Measurements from ENCODE around the gene SCFD1.
"Not testable (repeated sequence)": the region's sequence is repeated elsewhere in the genome, so short reads cannot be mapped to it uniquely, and the experiment has no call there.

Gene SCFD1

DNA sequence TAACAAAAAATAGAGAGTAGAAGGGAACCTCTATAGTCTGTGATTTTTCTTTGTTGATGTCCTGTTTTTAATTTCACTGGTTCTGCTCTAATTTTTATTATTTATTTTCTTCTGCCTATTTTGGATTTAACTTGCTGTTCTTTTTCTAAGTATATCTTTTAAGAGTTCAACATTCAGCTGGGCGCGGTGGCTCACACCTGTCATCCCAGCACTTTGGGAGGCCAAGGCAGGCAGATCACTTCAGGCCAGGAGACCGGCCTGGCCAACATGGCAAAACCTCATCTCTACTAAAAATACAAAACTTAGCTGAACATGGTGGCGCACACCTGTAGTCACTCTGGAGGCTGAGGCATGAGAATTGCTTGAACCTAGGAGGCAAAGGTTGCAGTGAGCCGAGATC is 58.7 kb downstream of the SCFD1 start:
- DNase-seq, result not testable (repeated sequence)

DNA sequence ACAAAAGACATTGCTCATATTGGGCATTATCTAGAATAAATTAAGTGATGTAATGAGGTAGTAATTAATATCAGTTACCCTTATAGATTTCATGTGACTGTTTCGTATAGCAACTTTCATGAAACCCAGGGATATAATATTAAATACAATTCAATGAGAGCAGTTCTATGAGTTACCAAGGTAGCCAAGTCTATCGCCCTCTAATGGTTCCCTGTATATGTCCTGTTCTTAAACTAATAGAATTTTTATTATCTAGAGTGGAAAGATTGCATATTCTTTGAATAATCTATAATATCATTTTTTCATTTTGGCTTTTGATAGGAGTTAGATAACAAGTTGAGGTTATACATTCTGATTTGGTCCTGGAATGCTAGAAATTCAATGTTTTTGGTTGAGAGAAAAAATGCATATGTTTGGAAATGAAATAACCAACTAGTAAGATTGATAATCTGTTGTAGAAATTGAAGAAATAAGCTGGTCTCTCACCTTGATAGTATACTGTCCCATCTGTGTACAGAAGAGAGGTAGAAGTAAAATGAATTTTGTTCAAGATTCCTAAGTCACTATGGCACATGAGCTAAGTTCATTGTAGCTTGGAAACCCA is 59.7 kb downstream of the SCFD1 start:
- no peak for DNase-seq

DNA sequence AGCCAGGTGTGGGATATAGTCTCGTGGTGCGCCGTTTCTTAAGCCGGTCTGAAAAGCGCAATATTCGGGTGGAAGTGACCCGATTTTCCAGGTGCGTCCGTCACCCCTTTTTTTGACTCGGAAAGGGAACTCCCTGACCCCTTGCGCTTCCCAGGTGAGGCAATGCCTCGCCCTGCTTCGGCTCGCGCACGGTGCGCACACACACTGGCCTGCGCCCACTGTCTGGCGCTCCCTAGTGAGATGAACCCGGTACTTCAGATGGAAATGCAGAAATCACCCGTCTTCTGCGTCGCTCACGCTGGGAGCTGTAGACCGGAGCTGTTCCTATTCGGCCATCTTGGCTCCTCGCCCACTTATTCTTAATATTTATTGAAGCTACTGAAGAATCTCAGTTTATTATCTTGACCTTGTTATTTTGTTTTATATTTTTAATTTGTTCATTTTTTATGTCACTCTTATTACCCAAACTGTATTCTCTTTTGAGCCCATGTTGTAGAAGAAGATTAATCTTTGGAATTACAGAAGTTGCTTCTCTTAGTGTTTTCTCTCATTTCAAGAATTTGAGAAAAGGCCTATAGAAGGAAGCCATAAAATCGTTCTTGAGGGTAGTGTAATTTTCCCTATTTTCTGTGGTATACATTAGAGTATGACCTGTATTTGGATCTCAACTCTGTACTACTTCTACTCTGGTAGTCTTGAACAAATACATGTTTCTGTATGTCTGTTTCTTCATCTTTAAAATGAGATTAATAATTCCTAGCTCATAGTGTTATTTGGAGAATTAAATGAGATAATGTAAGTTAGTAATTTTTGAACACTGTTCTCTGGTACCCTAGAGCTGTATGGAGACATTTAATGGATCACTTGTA is 68.6 kb downstream of the SCFD1 start:
- not testable (repeated sequence) for DNase-seq

DNA sequence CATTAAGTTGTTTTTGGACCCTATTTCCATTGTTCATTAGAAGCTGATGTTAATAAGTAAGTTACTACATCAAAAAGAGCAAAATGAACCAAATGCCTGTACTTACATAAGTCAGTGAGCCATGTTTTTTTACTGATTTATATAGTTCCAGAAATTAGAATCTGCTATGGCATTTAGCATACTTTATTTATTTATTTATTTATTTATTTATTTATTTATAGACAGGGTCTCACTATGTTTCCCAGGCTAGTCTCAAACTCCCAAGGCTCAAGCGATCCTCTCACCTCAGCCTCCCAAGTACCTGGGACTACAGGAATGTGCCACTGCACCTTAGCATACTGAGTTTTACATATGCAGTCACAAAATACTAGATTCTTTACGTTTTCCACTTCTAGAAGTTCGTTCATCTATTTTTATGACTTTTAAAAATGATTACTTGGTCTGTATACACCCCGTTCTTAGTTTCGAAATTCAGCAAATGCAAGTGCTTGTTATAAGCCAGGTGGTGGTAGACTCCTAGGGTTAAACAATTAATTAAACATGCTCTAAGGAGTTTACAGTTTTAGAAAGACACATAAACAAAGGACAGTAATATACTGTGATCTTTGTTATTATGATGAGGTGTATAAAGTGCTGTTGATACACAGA is 69.8 kb downstream of the SCFD1 start:
- no peak for DNase-seq

DNA sequence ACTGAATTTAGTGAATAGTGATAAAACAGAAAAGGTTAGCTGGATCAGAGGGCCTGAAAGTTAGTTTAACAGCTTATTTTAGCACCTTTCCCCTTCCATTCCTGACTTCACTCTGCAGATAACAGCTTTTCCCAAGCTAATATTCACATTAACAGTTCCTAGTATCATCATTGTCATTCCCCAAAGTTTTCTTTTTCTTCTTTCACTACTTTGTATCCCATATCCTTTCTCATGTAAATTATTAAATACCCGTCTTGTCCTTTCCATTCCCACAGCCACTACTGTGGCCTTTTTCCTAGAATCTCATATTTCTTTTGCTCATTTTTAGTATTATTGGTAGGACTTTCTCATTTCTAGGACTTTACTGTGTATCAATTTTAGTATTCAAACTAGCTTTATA is 70.5 kb downstream of the SCFD1 start:
- DNase-seq, result no peak

DNA sequence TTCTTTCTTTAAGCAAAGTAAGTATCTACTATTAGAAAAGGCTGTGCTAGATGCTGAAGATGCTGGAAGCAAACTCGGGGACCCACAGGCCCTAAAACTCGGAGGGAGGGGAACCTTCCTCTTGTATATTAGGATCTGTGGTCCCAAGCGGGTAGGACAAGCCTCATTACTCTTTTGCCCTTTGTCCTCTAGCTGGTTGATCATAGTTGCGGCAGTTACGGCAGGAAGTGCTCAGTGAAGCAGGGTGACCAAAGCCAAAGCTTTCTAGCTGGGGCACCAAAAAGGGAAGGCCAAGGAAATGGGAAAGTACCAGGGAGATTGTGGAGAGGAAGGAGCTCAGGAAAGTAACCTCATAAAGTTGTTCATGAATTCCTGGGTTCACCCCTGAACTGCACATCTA is 76.3 kb downstream of the SCFD1 start:
- no peak for DNase-seq

DNA sequence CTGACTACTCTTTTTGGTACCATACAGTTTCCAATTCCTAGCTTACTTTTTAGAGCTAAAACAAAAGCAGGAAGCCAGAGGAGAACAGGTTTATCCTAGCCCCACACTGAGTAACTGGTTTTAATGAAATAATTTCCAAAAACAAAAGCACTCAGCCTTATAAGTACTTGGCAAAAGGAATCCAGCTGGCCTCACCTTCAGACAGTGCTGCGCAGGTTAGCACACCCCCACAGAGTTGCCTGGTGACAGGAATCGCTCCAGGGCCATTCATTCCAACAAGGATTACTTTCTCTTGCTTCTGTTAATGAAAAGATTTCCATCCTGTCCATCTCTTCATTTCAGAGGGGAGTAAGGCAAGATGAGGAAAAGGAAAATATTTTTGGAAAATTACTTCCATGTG is 84.6 kb downstream of the SCFD1 start:
- no peak for DNase-seq

DNA sequence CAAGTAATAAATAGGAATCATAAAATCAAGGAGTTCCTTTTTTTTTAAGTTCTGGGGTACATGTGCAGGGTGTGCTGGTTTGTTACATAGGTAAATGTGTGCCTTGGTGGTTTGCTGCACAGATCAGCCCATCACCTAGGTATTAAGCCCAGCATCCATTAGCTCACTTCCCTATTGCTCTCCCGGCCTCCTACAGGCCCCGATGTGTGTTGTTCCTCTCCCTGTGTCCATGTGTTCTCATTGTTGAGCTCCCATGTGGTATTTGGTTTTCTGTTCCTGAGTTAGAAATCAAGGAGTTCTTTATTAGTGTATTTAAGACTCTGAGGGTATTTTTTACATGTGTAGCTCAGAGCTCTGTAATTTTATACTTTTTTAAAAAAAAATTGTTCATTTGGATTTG is 86.0 kb downstream of the SCFD1 start:
- no peak for DNase-seq

DNA sequence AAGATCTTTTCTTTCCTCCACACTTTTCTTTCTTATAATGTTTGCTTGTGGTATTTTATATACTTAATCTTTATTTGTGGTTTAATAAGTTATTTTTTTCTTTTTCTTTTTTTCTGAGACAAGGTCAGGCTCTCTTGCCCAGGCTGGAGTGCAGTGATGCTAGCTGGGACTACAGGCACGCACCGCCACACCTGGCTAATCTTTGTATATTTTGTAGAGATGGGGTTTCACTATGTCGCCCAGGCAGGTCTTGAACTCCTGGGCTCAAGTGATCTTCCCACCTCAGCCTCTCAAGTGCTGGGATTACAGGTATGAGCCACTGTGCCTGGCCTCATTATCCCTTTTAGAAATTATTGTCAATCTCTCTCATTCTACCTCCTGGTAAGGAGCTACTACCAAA is 87.1 kb downstream of the SCFD1 start:
- DNase-seq, result no peak

DNA sequence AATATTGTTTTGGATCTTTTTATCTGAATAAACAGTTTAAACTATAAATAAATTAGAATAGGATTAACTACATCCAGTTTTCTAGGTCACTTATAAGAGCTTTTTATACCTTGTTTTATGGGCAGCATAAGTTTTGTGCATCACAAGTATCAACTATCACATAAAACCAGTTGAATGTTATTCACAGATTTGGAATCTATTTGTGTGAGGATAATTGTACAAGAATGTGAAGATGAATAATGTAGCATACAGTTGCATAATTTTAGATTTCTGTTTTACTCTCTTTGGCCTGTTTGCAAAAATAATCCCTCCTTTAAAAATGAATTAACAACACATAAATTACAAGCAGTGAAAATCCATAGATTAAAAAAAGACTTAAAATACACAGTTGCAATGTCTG is 88.8 kb downstream of the SCFD1 start:
- DNase-seq, result no peak

DNA sequence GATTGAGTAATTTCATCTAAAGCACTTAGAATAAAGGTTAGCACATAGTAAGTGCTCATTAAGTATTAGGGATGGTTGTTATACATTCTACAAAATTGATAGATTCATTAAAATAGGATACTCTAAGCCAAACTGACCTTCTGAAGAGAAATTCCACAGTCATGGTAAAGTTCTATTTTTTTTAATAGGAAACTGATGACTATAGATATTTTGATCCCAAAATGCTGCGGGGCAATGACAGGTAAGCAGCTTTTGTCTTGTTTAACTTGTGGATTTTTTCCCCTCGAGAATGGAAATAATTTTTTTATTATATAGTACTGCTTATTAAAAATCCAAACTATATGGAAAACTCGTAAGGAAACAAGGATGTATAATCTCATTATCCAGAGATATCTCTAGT is 97.0 kb downstream of the SCFD1 start:
- DNase-seq, result no peak

DNA sequence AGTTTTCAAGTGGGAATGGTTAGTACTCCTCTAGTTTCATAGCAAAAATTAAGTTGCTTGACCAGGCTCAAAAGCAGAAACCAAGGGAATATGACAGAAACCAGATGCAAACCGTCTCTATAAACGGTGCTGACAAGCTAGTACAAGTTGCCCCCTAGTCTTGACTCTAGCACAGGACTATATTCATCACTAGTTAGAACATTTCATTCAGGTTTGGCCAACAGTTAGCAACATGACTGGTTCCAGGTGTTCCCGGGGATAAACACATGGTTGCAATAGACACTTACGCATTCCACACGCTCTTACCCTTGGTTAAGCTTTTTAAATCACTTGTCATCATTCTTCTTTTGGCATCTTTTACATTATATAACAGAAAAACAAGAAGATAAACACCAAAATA is 103.6 kb downstream of the SCFD1 start:
- no peak for DNase-seq

DNA sequence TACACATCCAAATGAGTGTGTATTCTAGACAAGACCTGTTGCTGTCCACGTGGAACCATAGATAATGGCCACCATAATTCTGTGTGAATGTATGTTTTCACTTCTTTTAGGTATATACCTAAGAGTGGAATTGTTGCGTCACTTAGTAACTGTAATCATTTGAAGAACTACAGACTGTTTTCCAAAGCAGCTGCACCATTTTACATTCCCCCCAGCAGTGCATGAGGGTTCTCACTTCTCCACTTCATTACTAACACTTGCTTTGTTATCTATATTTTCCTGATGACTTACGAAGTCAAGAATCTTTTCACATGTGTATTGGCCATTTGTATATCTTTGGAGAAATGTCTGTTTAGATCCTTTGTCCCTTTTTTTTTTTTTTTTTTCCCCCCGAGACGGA is 106.4 kb downstream of the SCFD1 start:
- DNase-seq, result no peak

DNA sequence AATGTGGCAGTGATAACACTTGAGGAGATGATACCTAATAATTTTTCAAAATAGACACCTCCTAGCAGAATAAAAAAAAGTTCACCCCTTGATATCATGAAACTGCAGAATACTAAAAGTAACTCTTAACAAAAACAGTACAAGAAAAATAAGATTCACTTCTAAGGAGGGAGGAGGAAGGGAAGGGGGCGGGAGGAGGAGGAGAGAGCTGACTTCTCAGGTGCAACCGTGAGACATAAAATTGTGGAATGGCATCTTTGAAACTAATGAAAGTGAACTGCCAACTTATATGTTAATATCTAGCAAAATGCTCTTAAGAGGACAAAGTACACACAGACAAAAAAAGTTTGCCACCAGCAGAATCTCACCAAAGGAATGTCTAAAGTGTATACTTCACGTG is 115.8 kb downstream of the SCFD1 start:
- no peak for DNase-seq

DNA sequence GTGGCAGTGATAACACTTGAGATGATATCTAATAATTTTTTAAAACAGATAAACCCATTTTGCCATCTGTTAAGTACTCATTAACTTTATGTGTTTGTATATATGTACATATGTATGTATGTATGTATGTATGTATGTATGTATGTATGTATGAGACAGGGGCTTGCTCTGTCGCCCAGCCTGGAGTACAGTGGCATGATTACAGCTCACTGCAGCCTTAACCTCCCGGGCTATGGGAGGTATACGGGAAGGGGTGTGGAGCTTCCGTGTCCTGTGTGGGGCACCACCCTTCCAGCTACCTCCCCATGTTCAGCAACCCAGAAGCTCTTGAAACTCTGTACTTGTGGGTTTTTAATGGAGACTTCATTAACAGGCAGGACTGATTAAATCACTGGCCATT is 116.9 kb downstream of the SCFD1 start:
- DNase-seq, result no peak

DNA sequence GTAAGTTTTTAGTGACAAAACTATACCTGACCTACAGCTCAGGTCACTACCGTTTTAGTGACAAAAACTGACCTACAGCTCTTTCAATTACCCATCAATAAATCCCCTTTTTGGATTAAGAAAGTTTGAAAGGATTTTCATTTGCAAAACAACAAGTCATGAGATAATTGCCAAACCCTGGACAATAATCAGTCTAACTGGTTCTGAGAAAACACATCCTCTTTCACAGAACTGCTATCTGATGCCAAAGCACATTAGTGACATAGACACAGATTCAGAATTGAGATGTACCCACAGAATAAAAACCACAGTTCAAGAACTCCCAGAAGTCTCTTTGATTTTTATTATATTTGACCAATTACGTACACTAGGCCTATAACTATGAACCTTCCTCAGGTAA is 126.2 kb downstream of the SCFD1 start:
- no peak for DNase-seq

DNA sequence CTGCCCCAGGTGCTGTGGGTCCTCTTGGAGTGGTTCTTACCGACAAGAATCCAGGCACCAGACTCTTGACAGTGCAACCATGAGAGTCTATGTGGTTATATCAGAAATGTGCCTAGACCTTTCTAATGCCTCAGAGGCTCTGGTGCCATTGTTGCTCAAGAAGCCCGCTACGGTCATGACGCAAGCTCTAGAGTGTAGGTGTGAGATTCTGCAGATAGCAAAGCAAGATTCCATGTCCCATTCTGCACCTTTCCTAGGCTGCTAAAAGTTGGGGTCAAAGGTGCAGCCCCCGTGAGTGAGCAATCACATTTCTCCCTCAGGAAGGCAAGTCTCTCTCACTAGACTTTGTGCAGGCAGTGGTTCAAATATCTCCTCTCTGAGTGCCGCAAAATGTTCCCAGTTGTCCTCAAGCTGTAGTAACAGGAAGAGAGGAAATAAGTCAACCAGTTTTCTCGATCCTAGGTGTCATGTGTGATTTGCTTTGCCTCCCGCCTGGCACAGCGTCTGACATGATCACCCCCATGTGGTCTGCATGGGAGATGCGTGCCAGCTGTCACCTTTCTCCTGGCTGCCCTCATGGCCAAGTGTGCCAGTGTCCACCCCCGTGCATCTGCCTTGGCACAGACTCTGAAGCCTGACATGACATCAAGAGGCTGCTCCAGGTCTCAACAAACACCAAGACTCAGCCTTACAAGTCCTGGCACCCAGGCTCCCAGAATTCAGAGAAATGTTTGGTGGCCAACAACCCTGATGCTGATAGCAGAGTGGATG is 129.7 kb downstream of the SCFD1 start:
- DNase-seq, result no peak

DNA sequence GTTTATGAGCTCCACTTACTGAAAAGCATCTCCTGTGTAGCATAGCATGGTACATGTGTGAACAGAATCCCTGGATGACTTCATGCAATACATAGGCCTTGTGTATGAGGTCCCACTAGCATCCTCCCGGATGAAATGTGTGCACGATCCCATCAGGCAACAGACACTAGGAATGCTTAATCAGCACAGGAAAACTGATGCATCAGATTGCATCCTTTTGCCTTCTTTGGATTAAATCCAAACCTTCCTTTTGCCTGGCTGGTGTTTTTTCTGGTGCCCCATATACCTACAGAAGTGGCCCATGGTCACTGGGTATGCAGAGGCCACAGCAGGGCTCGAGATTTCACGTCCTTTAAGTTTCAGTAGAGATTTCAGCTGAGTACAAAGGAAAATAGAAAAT is 131.3 kb downstream of the SCFD1 start:
- no peak for DNase-seq

DNA sequence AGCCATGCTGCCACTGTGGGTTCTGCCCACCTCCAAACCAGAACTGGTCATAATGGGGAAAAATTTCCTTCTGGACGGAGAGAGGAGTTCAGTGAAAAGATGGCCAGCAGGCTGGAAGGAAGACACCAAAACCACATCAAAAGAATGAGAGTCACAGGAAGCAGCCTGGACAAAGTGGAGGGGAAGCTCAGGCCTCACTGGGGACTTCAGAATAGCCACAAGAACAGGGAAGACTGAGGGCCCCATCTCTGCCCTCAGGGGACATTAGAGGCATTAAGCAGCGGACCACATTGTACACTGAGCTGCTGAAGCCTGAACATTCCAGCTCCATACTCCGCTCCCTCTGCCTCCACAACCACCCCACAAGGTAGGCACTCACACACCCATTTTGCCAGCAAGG is 132.7 kb downstream of the SCFD1 start:
- DNase-seq, result no peak

DNA sequence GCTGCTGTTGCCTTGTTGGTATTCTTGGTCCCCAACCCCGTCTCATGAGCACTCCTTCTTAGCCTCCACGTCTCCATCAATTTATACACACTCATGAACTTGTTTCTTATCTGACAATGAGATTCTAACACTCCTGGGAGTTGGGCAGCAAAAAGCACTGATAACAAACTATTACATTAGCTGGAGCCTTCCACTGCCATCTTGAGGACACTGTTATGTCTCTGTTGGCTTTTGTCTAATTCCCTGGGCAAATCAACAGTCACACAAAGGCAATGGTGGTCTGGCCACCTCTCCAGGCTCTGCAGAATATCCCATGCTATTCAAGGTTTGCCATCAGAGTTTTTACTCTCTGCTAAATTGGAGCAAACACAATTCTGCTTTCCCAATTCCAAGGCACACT is 134.5 kb downstream of the SCFD1 start:
- no peak for DNase-seq

DNA sequence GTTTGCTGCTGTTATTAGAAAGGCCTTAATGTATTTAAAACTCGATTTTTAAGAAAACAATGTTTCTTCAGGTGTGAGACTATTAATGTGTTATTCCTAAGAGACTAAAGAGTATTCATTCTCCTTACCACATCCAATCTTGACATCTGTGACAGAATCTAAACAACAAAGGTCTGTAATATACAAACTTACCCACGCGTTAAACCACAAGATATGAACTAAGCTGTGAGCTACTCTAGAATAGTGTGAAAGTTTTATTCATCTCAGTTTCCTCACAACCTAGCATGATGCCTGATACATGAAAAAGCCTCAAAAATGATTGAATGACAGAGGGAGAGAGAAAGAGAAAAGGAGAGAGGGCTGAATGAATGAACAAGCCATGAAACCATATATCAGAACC is 135.0 kb downstream of the SCFD1 start:
- DNase-seq, result no peak

DNA sequence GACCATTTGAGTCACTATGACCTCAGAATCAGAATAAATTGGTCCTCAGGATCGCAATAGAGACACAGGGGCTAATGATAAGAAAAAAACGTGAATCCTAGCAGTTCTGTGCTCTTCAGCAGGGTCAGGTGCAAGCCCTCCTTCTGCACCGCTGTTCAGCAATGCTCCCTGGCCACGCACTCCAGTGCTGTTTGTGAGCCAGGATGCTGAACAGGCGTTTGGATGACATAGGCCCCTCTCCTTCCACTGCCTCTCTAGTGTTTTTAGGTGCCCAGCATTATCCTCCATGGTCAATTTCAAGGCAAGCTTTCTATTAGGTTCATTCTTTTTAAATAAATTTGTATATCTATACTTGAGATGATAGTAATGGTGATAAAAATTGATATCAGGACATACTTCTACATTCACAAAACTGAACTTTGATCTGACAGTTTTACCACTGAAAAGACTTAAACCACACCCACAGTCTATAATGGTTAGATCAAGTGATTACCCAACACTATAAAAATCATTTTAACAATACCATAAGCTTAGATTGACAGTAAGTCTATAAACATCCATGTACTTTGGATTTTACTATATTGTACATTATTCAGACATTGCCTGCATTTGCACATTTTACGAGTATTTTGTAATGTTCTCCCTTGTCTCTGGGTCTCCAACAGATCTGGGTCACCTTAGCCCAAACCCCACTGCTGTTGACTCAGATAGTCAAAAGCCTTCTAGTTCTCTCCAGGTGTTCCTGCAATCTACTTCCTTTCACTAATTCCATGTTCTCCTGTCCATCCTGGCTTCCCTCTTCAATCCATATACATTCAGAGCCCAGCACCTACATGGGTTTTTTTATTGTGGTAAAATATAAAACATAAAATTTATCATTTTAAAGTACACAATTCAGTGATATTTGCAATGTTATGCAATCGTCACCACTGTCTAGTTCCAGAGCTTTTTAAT is 137.3 kb downstream of the SCFD1 start:
- DNase-seq, result no peak

Data from activated CD4-positive, CD25-positive, alpha-beta regulatory T cell (primary cell).